ENCODE results near the gene CHD9NB.
A peak's percentile ranks its signal among the peaks of the same experiment; 100 is the strongest.

Gene CHD9NB

GRCh38 chr16:53052519-53053501 is at the start of gene CHD9NB:
Gene CHD9NB, minus strand, starts transcription at chr16:53052897. Its CDS starts 8,739 bp downstream, at chr16:53044158.
- DNase-seq, result no peak

DNA sequence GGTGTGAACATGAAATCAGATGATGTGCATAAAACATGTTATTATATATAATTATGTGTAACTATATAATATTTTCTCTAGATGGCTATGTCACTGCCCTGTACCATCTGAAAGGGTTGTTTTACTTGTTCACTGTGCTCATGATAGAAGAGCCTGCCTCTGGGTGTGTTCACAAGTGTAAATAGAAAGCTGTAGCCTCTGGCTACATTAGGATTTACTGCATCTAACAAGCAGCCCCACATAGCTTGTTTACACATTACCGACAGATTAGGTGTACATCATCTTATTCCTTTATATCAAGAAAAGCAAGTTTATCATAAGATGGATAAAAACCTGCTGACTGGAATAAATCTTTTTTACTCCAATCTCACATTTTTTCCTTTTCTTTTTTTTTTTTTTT is 48.2 kb upstream of the CHD9NB start:
- no peak for DNase-seq

DNA sequence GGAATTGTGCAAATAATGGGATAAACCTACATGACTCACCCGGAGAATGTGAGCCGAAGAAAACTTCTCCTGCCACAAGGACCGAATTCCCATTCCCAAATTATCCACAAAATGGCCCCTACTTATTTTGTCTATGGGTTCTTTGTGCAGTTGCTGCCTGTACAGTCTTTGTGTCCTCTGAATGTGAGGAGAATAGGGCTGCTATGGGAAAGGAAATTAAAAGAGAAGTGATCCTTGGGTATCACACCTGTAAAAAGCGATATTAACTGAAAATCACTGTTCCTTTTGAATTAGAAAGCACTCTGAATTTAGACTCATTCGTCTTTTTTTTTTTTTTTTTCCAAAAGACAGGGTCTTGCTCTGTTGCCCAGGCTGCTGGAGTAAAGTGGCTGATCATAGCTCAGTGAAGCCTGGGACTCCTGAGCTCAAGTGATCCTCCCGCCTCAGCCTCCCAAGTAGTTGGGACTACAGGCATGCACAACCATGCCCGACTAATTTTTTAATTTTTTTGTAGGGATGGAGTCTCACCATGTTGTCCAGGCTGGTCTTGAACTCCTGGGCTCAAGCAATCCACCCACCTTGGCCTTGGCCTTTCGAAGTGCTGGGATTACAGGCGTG is 47.5 kb upstream of the CHD9NB start:
- no peak for DNase-seq

DNA sequence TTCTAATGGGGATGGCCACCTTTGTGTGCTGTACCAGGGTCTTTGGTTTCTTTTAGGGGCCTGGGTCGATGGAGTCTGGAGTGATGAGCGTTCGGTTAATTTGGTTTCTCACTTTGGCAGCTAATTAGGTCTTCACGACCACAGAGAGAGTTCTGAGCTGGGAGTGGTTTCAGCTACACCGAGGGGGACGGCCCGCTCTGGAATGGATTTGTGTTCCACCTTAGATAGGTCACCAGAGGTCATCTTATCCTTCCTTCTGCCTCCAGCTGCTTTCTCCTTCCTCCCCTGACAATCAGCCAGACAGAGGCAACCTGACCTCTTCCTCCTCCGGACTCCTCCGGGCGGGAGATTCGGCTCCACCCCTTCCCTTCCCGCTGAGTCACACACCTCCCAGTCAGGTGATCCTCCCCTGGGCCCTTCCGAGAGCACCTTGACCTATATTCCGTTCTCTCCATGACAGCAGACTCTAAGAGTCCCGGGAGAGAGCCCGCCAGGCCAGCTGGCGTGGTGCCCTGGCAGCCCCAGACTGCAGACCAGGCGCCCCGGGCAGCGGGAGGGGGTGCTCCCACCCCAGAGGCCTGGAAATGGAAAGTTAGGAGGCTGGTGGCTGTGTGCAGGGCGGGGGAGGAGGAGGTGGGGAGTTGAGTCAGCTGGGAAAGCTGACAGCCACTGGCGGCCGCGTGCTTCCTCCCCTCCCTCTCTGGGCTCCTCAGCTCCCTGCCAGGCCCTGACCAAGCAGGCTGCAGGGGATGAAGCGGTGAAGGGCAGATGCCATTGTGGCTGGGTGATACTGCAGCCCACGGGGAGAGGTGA is 46.8 kb upstream of the CHD9NB start:
- DNase-seq, result peak; percentile 28 to 55

DNA sequence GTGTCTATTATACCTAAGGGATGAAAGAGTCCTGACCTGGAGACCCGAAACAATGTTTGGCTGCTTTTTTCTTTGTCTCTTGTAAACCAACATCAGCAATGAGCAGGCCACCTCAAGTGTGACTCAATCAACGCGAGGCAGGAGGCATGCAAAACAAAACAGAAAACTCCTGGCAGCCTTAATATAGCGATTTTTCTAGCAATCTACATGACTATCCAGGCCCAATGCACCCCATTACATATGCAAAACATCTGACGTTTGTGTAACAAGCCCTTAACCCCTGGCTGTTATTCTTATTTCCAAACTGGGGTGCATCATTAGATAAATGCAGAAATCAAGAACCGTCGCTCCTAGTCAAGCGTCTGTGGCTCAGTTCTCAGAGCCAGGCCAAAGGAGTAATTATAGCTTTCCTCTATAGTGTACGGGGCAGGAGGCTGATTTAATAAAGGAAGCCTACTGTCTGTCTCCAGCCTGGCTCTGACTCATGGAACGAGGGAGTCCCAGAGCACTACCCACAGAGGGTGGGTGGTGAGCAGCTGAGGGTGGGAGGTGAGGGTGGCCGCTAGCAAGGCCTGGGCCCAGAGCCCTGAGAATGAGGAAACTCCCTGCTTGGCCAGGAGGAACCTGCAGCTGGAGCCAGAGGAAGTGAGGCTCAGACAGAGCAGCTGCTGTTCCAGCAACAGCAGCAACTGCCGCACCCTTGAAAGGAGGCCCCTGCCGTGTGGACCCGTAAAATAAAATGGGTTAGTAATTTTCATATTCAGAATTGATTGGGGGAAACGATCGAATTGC is 46.0 kb upstream of the CHD9NB start:
- DNase-seq, result peak; percentile 48 to 67

GRCh38 chr16:53097190-53097589 is 44.5 kb upstream of the CHD9NB start:
- no peak for DNase-seq

GRCh38 chr16:53094013-53094630 is 41.4 kb upstream of the CHD9NB start:
- peak; percentile 33 for DNase-seq

DNA sequence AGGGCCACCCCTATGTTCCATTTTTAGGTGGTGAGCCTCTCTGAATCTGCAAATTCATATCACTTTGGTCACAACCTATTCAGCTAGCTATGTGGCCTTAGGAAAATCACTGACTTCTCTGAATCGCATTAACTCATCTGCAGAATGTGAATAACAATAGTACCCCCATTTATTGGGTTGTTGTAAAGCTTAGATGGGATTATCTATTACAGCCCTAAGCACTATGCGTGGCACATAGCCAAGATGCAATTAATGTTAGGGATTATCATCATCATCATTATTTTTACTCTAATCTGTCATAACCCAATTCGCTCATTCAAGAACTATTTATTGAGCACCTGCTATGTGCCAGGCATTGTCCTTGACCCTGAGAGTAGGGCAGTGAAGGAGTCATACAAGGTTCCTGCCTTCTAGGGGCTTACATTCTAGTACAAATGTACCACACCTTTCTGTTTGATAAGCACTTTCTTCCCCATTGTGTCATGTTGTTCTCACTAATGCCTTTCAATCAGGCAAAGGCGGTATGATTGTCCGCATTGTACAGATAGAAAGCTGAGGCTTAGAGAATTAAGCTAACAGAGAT is 40.6 kb upstream of the CHD9NB start:
- no peak for DNase-seq

GRCh38 chr16:53092284-53092683 is 39.6 kb upstream of the CHD9NB start:
- DNase-seq, result no peak

DNA sequence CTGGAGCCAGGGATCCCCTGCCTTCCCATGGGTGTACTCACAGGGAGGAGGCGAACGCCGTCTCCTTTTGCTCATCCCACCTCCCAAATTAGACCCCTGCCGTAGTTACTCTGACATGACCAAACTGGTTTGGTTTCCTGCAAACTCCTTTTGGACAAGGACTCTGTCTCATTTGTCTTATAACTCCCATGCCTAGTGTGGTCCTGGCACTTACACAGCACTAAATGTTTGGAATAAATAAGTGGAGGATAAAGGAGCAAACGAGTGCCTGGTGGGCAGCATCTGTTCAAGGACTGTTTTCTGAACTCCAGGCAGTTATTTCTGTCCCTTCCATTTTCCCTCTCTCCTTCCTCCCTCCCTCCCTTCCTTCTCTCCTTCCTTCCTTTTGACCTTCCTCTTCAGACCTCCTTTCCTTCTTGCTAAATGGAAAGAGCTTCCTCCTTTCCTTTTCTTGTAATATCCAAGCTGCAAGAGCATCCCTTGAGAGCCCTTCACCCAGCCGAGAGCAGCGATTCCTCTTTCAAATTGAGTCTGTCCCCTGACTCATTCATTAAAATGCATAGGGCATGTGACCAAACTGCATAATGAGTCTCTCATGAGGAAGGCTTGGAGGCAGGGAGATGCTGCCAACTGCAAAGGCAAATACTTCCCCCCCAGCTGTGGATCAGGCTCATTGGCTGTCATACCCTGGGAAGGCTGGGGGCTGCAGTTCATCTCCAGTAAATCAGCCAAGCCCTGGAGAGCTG is 38.9 kb upstream of the CHD9NB start:
- DNase-seq, result peak in 1 of 2 donors; percentile 30

GRCh38 chr16:53090591-53091411 is 38.1 kb upstream of the CHD9NB start:
- peak in 1 of 2 donors; percentile 28 for DNase-seq

DNA sequence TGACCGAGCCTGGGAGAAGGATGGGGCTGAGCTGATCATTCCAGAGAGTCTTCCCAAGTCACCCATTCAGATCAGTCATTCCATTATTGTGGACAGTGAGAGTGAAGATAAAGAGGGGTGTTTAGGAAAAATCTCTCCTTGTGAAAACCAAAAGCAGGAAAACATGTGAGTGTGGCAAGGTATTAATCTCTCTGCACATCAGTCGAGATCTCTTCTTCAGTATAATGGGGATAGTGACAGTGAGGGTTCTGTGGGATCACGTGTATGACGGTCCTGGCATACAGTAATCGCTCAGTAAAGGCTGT is 37.5 kb upstream of the CHD9NB start:
- DNase-seq, result no peak

- DNase-seq, result no peak
These were observed 37.0 kb upstream of the CHD9NB start for GRCh38 chr16:53089434-53090285.

GRCh38 chr16:53087101-53087500 is 34.4 kb upstream of the CHD9NB start:
- DNase-seq, result no peak

DNA sequence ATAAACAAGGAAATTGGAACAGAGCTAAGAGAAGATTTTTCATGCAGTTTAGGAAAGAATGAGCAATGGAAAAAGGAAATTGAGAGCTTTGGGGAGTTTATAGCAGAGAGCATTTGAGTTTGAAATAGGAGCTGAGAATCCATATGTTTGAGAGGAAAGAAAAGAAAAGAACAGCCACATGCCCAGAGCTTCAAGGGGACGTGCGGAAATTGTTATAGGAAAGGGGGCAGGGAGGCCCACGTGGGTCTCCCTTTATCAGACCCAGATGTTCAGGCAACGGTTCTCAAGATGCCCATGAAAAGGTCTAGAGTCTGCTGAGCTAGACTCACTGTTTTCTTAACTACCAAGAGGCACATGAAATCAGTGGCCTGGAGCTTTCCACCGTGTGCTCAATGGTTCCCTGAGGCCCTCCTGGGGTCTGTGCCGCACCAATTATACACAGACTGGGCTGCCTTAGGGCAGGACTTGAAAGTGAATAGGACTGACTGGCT is 33.3 kb upstream of the CHD9NB start:
- no peak for DNase-seq

DNA sequence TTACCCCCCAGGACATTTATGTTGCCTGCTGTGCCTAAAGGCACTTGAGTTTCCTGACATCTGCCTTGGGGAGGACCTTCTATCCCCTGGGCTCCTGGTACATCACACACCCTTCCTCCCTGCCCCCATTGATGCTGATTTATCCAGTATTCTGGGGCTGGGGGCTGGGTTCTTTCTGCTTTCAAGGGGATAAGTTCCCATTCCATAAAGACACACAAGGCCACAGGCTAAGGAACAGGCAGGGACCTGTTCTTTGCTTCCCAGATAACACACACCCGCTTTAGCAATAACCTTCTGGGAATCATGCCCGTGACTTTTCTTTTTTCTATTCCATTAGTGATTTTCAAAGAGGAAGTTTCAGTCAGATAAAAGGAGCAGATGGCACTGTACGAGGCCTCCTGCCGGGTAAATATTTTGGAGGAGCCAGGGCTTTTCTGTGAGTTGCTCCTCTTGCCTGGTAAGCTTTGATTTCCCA is 32.7 kb upstream of the CHD9NB start:
- DNase-seq, result no peak

DNA sequence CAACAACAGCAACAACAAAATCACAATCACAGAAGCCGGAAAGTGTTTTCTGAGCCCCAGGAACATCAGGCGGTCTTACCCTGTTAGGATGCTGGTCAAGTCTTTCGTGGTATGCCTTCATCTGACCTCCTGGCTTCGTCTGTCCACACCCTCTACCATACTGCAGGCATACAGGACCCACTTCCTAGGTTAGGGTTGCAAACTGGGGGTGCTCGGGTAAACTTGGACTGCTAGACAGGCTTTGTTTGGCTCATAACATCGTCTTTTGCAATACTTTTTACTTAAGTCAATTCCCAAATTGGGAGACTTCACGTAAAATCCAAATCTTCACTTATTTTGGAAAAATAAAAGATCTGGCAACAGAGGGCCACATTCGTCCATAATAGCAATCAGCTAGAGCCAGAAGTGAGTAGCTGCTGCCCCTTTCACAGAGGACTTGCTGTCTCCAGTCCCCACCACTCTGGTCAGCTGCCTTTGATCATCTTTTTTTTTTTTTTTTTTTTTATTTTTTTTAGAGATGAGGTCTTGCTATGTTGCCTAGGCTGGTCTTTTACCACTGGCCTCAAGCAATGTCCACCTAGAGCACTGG is 32.1 kb upstream of the CHD9NB start:
- no peak for DNase-seq

DNA sequence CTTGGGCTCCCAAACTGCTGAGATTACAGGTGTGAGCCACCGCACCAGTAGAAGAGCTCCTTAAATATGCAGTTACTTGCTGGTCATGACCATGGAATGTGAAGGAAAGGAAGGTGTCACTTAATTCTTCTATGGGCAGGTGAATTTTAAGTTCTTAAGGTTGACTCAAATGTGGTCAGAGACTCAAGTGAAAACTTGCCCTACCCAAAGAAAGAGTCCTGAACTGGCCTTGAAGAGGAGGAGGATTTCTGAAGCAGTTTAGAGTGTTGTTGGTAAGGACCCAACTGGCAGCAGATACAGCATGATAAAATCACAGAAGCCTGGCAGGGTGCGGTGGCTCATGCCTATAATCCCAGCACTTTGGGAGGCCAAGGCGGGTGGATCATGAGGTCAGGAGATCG is 31.4 kb upstream of the CHD9NB start:
- no peak for DNase-seq

All from CD4-positive, alpha-beta T cell treated with Interferon alpha-2 for 1 hour (primary cell).